Transverse colon (tissue), 3 donors: ENCODE measurements around the gene CANX.

Source experiments
- CTCF ChIP-seq, 5 experiments: fragments of 200-600 bp in 3 of 5; fragments of 450-650 bp in 2 of 5; sonication (generic) in 3 of 5; IDR thresholded peaks; 1 replicate in 2 of 5; 2 replicates in 3 of 5; pipeline ENCODE4 v1.5.1; 2016 to 2017; ENCODE audit warnings: antibody characterized with exemption in 5 of 5, inconsistent platforms in 3 of 5, mild to moderate bottlenecking in 2 of 5, moderate library complexity in 1 of 5
- POLR2A ChIP-seq: fragments of 450-650 bp; IDR thresholded peaks from one replicate; pipeline ENCODE4 v1.6.1; 2016; ENCODE audit warnings: antibody characterized with exemption, mild to moderate bottlenecking, moderate library complexity

GRCh38 chr5:179753971-179754370 is 55.2 kb downstream of the CANX start:
- TF ChIP-seq POLR2A (no peak), CTCF (IDR thresholded peaks at IDR 0.05) (no peak)
